H1 (cell line): ENCODE measurements around the gene TMCO2. TPM values are rescaled to one million over a fixed set of nuclear protein-coding genes. Genes with fewer than 3 reads are reported as not detected.

Source experiments
- CTCF ChIA-PET: fragments of 300-600 bp; sonication (Branson Sonifier 250); formaldehyde crosslinking; loops from one replicate; lab custom pipeline; 2021; ENCODE audit not compliant: partially characterized antibody; lab: Charles Lee
- POLR2A ChIA-PET: fragments of 300-600 bp; sonication (Branson Sonifier 250); formaldehyde crosslinking; loops from one replicate; lab custom pipeline; 2021; ENCODE audit warnings: inconsistent platforms; ENCODE audit not compliant: partially characterized antibody; lab: Charles Lee
- DNase-seq, 2 experiments: peaks; one replicate each; pipeline versions ENCODE4 v3.0.0 to v3.0.0-alpha.2; 2010 to 2022; ENCODE audit warnings: low spot score in 2 of 2, low read depth in 1 of 2, mixed read lengths in 1 of 2
- FAIRE-seq: peaks from 2 replicates; lab custom pipeline; 2011; peaks lifted over from hg19 to GRCh38; lab: Jason Lieb, UNC
- H2AFZ ChIP-seq: 2 replicates; pipeline ENCODE4 v1.8.1; 2012; ENCODE audit warnings: low read length, inconsistent platforms
- H2AK5ac ChIP-seq: 2 replicates; pipeline ENCODE4 v1.6.1; 2013; ENCODE audit warnings: low read depth, low read length
- H2BK120ac ChIP-seq: replicated peaks from 2 replicates; pipeline ENCODE3; 2013; ENCODE audit warnings: low read depth, low read length, inconsistent platforms
- H2BK12ac ChIP-seq: 2 replicates; pipeline ENCODE4 v1.6.1; 2013; ENCODE audit warnings: low read depth, low read length
- H2BK15ac ChIP-seq: 2 replicates; pipeline ENCODE4 v1.6.1; 2013; ENCODE audit warnings: low read length
- H2BK20ac ChIP-seq: 2 replicates; pipeline ENCODE4 v1.6.1; 2013; ENCODE audit warnings: low read length
- H2BK5ac ChIP-seq: 2 replicates; pipeline ENCODE4 v1.6.1; 2013; ENCODE audit warnings: low read depth, low read length
- H3K14ac ChIP-seq: 2 replicates; pipeline ENCODE4 v1.6.1; 2013; ENCODE audit warnings: inconsistent platforms; ENCODE audit not compliant: insufficient read length
- H3K18ac ChIP-seq: 2 replicates; pipeline ENCODE4 v1.6.1; 2013; ENCODE audit warnings: low read length; ENCODE audit errors: extremely low read depth
- H3K23ac ChIP-seq: 2 replicates; pipeline ENCODE4 v1.6.1; 2013; ENCODE audit warnings: inconsistent platforms; ENCODE audit not compliant: insufficient read length
- H3K23me2 ChIP-seq: 2 replicates; pipeline ENCODE4 v1.6.1; 2013; ENCODE audit warnings: low read depth, low read length
- H3K27ac ChIP-seq: 2 replicates; pipeline ENCODE4 v1.6.1; 2011; ENCODE audit warnings: low read depth, low read length, inconsistent platforms
- H3K27me3 ChIP-seq, 4 experiments: replicated peaks in 1 of 4; 1 replicate in 1 of 4; 2 replicates in 3 of 4; pipeline versions ENCODE4 v1.6.1 to v1.8.1; 2011 to 2013; ENCODE audit warnings: low read length in 3 of 4, mild to moderate bottlenecking in 3 of 4, inconsistent platforms in 2 of 4, mixed read lengths in 2 of 4, moderate library complexity in 1 of 4; ENCODE audit not compliant: control insufficient read depth in 3 of 4, insufficient read depth in 3 of 4; ENCODE audit errors: extremely low read depth in 1 of 4
- H3K36me3 ChIP-seq, 4 experiments: 2 replicates each; pipeline versions ENCODE4 v1.6.1 to v1.8.1; 2011 to 2013; ENCODE audit warnings: mild to moderate bottlenecking in 4 of 4, low read length in 3 of 4, moderate library complexity in 2 of 4, control low read depth in 1 of 4, inconsistent platforms in 1 of 4; ENCODE audit not compliant: insufficient read depth in 4 of 4, control insufficient read depth in 2 of 4
- H3K4ac ChIP-seq: replicated peaks from 2 replicates; pipeline ENCODE3; 2013; ENCODE audit warnings: low read length, low read depth, mixed read lengths, inconsistent platforms; ENCODE audit not compliant: insufficient read length
- H3K4me1 ChIP-seq, 4 experiments: replicated peaks in 1 of 4; 1 replicate in 1 of 4; 2 replicates in 3 of 4; pipeline versions ENCODE4 v1.6.1 to v1.8.1; 2011 to 2013; ENCODE audit warnings: low read length in 3 of 4, inconsistent platforms in 2 of 4, mixed read lengths in 1 of 4; ENCODE audit not compliant: insufficient read depth in 4 of 4, control insufficient read depth in 3 of 4
- H3K4me2 ChIP-seq, 2 experiments: 2 replicates each; pipeline versions ENCODE4 v1.6.1 to v1.8.1; 2011 to 2013; ENCODE audit warnings: low read depth in 2 of 2, low read length in 2 of 2, control low read depth in 1 of 2, inconsistent platforms in 1 of 2, mild to moderate bottlenecking in 1 of 2; ENCODE audit not compliant: insufficient read depth in 1 of 2
- H3K4me3 ChIP-seq, 4 experiments: fragments of 200-600, 300-600 bp in 1 of 4; sonication (generic), shearing (Covaris generic), sonication (Bioruptor Twin) in 1 of 4; 2 replicates each; pipeline versions ENCODE4 v1.5.1 to v1.8.1; 2011 to 2016; ENCODE audit warnings: low read length in 4 of 4, low read depth in 3 of 4, control low read depth in 2 of 4, inconsistent platforms in 2 of 4, mild to moderate bottlenecking in 2 of 4, mixed read lengths in 1 of 4, moderate library complexity in 1 of 4; ENCODE audit not compliant: insufficient read depth in 2 of 4; ENCODE audit errors: extremely low read depth in 1 of 4
- H3K56ac ChIP-seq: replicated peaks from 2 replicates; pipeline ENCODE3; 2013; ENCODE audit warnings: low read depth, mild to moderate bottlenecking, mixed read lengths, low read length, inconsistent platforms; ENCODE audit not compliant: insufficient read length
- H3K79me1 ChIP-seq: 2 replicates; pipeline ENCODE4 v1.6.1; 2013; ENCODE audit warnings: low read depth, low read length, control low read depth
- H3K79me2 ChIP-seq, 2 experiments: 2 replicates each; pipeline versions ENCODE4 v1.6.1 to v1.8.1; 2012 to 2013; ENCODE audit warnings: low read length in 2 of 2, mild to moderate bottlenecking in 2 of 2, inconsistent platforms in 1 of 2; ENCODE audit not compliant: insufficient read depth in 2 of 2, control insufficient read depth in 1 of 2
- H3K9ac ChIP-seq, 4 experiments: replicated peaks in 1 of 4; 1 replicate in 1 of 4; 2 replicates in 3 of 4; pipeline versions ENCODE4 v1.6.1 to v1.8.1; 2011 to 2013; ENCODE audit warnings: low read depth in 3 of 4, low read length in 3 of 4, control low read depth in 2 of 4, mild to moderate bottlenecking in 2 of 4, moderate library complexity in 2 of 4, inconsistent platforms in 1 of 4; ENCODE audit errors: extremely low read depth in 1 of 4
- H3K9me3 ChIP-seq, 2 experiments: 2 replicates each; pipeline versions ENCODE4 v1.6.1 to v1.8.1; 2012 to 2013; ENCODE audit warnings: mild to moderate bottlenecking in 2 of 2, moderate library complexity in 2 of 2, control low read depth in 1 of 2, inconsistent platforms in 1 of 2, low read depth in 1 of 2, low read length in 1 of 2, mixed read lengths in 1 of 2; ENCODE audit not compliant: insufficient read depth in 2 of 2
- H4K20me1 ChIP-seq, 2 experiments: replicated peaks in 1 of 2; 2 replicates each; pipeline versions ENCODE3 to v1.8.1; 2011 to 2013; ENCODE audit warnings: inconsistent platforms in 2 of 2, low read length in 2 of 2, mild to moderate bottlenecking in 1 of 2; ENCODE audit not compliant: insufficient read depth in 2 of 2, control insufficient read depth in 1 of 2
- H4K5ac ChIP-seq: 2 replicates; pipeline ENCODE4 v1.6.1; 2013; ENCODE audit warnings: low read length, low read depth, mixed read lengths, inconsistent platforms; ENCODE audit not compliant: insufficient read length
- H4K8ac ChIP-seq: 2 replicates; pipeline ENCODE4 v1.8.0; 2013; ENCODE audit warnings: mild to moderate bottlenecking, moderate library complexity, low read length, inconsistent platforms; ENCODE audit not compliant: insufficient read depth; ENCODE audit errors: extremely low read depth
- H4K91ac ChIP-seq: replicated peaks from 2 replicates; pipeline ENCODE3; 2013; ENCODE audit warnings: low read length, mixed read lengths, inconsistent platforms; ENCODE audit not compliant: insufficient read length
- FOSL1 ChIP-seq: IDR thresholded peaks from 2 replicates; pipeline ENCODE4 v1.6.1; 2011; ENCODE audit warnings: mild to moderate bottlenecking, low read depth, low read length, moderate library complexity; ENCODE audit not compliant: insufficient read depth
- polyA plus RNA-seq, 7 experiments: library from polyadenylated mRNA; depleted of rRNA in 3 of 7; stranded (reverse) in 5 of 7; unstranded in 2 of 7; fragments of >200 nt in 5 of 7; fragments of 200-250 nt in 2 of 7; gene quantifications; 1 replicate in 5 of 7; 2 replicates in 1 of 7; 4 replicates in 1 of 7; pipeline versions ENCODE4 v1.2.1 to v1.2.3, GENCODE V29; 2011 to 2013; ENCODE audit warnings: missing spikeins in 2 of 7, mixed read lengths in 2 of 7
- total RNA-seq: library from RNA; stranded (reverse); fragmentation: NEBNext Ultra II Directional; extraction: Animal tissue kit (Norgen Biotek cat#: 25700); gene quantifications from 2 replicates; pipeline ENCODE4 v1.2.1, GENCODE V29; 2021

Gene TMCO2
- total and polyA plus RNA-seq, 2 of the 8 experiments (the other 6 are each of a cell fraction or from before 2014, with no cell fraction given) = not detected

DNA sequence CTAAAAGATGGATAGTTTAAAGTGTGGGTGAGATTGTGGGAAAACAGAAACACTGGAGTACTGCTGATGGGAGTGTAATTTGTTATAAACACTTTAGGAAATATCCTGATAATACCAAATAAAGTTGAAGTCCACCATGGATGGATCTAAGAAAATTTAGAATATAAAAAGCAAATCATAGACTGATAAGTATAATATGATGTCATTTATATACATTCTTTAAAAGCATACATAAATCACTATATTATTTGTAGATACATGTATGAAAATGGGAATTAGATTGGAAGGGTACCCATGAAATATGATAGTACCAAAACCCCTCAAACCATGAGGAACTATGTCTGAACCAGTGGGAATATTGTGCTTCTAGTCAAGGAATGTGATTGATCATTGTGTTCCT is 18.2 kb downstream of the TMCO2 start:
- POLR2A ChIA-PET = no interaction called here
- H3K27ac ChIP-seq = no peak overlapping the region
- no peak overlapping the region for H3K4me3 ChIP-seq
- no peaks in the 10 kb centered on the region; a peak in 2 of 4 replicates for H3K79me2 ChIP-seq
- H3K14ac ChIP-seq = no peak overlapping the region
- no peak overlapping the region for H3K23ac ChIP-seq
- FAIRE-seq (no peak), DNase-seq (no peak)
- no peaks in the 10 kb centered on the region for H3K27me3 ChIP-seq
- H4K20me1 ChIP-seq = peaks cover 1 to 2% of the 10 kb centered on the region in 2 experiments
- CTCF ChIA-PET = interaction anchor here (0.6 to 2.0 kb wide), 4 partner anchors 9 to 73 kb away, joined by 3 to 6 read pairs (median 4); no protein-coding TSS in a partner anchor
- no peak overlapping the region for H3K9ac ChIP-seq
- H2AK5ac ChIP-seq = no peak overlapping the region
- no peak overlapping the region for H4K5ac ChIP-seq
- no peak overlapping the region for H4K91ac ChIP-seq
- H3K4ac ChIP-seq = no peak overlapping the region
- no peak for TF ChIP-seq FOSL1
- no peaks in the 10 kb centered on the region for H3K9me3 ChIP-seq
- peaks cover 4 to 55% (median 23%) of the 10 kb centered on the region in 4 experiments; a peak in 7 of 8 replicates for H3K36me3 ChIP-seq
- no peak overlapping the region for H2BK20ac ChIP-seq
- no peaks in the 10 kb centered on the region; the same call in 1 of the 2 replicates for H3K23me2 ChIP-seq
- H2BK12ac ChIP-seq = no peak overlapping the region
- no peaks in the 10 kb centered on the region for H3K79me1 ChIP-seq
- H2BK120ac ChIP-seq = no peak overlapping the region
- no peaks in the 10 kb centered on the region for H3K4me1 ChIP-seq
- H3K4me2 ChIP-seq = no peak overlapping the region
- H4K8ac ChIP-seq = no peak overlapping the region
- H2AFZ ChIP-seq = no peak overlapping the region
- H2BK5ac ChIP-seq = no peak overlapping the region
- no peak overlapping the region for H2BK15ac ChIP-seq
- H3K56ac ChIP-seq = no peak overlapping the region
- H3K18ac ChIP-seq = no peak overlapping the region
